Measurements from ENCODE around the gene TRPV3. TPM values are rescaled to one million over a fixed set of nuclear protein-coding genes. Genes with fewer than 3 reads are reported as not detected.
"Not testable (repeated sequence)": the region's sequence is repeated elsewhere in the genome, so short reads cannot be mapped to it uniquely, and the experiment has no call there.

Gene TRPV3
- polyA plus RNA-seq, 3 donors = 0.88 to 1.1 (median 1.1) TPM

DNA sequence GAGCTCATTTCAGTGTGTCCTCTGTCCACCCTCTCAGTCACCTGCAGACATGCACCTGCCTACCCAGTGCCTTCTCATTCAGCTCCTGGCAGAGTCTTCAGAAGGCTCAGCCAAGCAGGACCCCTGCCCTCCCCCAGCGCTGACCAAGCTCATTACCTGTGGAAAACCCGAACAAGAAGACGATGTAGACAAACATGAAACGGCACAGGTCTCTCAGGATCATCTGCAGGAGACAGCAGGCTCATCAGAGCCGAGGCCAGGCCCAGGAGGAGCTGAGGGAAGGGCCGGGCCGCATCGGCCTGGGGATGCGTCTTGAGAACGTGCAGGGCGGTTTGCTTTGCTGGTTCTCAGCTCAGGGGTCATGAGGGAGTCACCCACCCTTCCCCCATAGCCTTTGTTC lies 19.4 kb upstream of the TRPV3 start:
- DNase-seq (ENCODE audit: extremely low read depth in 1 of 11, low read depth in 9 of 11, low spot score in 4 of 11) = no peak

DNA sequence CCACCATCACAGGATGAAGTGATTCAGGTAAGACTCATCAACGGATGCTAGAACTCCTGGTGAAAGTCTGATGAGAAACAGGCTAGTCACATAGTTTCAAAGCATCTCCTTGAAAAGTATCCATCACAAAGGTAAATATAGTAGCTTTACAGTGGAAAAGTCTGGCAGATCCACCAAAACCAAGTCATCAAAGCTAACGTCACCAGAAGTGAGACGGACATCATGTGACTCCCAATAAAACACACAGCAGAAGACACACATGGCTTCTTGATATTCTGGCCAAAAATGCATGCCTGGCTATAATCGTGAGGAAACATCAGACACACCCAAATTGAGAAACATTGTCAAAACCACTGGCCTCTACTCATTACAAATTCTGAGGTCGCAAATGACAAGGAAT lies 17.9 kb upstream of the TRPV3 start:
- DNase-seq (ENCODE audit: extremely low read depth in 1 of 11, low read depth in 9 of 11, low spot score in 4 of 11) = no peak

DNA sequence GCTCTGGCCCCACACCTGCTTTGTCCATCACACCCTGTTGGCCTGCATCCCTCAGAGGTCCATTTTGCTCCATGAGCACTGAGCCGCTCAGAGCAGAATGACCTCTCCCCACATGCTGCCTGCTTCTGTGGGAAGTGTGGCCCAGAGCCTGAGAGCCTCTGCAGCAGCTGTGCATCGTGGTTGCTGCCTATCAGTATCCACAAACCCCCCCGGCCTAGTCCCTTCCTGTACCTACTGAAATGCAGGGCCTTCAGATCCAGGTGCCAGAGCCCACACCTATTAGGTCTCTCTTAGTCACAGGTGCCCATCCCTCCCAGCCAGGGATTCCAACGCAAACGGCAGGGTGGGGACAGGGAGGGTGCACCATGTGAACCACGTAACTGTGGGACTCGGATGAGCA lies 16.6 kb upstream of the TRPV3 start:
- no peak for DNase-seq (ENCODE audit: extremely low read depth in 1 of 11, low read depth in 9 of 11, low spot score in 4 of 11)

DNA sequence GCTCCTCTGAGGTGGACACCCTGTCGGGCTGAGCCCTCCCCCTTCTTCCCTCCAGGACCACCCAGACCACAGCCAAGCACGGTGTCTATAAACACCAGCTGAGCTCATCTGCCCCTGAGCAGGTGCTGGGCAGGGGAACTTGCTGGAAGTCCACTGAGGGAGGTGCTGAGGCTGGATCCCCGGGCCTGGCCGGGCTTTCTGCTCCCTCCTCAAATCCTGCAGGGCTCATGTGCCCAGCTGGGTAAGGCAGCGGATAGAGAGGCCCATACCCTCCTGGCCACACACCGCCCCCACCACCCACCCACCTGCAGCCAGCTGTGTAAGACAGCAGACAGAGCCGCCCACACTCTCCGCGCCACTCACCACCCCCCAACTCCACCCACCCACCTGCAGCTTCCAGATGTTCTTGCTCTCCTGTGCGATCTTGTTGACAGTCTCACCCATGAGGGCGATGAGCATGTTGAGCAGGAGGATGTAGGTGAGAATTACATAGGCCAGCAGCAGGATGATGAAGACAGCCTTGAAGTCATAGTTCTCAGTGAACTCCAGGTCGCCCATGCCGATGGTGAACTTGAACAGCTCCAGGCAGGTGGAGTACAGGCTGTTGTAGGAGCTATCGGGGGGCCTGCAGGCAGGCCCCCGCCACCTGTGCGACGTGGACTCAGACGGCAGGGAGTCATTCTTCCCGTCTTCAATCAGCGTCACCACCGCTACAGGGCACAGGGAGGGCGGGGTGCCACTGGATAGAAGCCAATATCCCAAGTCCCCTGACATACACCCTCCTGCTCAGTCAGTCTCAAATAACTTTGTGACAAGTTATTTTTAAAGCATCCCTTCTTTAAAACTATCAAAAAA lies 15.9 kb upstream of the TRPV3 start:
- no peak for DNase-seq (ENCODE audit: extremely low read depth in 1 of 11, low read depth in 9 of 11, low spot score in 4 of 11)

DNA sequence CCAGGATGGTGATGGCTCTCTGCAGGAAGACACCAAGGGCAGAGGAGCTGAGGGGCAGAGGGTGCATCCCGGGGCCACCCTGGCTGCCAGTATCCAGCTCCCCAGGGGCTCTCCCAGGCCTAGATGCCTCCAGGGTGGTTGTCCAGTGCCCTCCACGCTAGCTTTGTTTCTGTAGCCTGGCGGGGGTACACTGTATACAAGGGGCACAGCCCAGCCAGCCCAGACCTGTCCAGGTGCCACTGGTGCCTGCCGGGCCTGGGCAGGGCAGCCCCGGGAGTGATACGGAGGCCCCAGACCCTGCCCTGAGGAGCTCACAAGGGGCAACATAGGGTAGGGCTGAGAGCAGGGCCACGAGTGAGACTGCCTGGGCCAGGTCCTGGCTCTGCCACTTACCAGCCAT lies 14.6 kb upstream of the TRPV3 start:
- no peak for DNase-seq (ENCODE audit: extremely low read depth in 1 of 11, low read depth in 9 of 11, low spot score in 4 of 11)

DNA sequence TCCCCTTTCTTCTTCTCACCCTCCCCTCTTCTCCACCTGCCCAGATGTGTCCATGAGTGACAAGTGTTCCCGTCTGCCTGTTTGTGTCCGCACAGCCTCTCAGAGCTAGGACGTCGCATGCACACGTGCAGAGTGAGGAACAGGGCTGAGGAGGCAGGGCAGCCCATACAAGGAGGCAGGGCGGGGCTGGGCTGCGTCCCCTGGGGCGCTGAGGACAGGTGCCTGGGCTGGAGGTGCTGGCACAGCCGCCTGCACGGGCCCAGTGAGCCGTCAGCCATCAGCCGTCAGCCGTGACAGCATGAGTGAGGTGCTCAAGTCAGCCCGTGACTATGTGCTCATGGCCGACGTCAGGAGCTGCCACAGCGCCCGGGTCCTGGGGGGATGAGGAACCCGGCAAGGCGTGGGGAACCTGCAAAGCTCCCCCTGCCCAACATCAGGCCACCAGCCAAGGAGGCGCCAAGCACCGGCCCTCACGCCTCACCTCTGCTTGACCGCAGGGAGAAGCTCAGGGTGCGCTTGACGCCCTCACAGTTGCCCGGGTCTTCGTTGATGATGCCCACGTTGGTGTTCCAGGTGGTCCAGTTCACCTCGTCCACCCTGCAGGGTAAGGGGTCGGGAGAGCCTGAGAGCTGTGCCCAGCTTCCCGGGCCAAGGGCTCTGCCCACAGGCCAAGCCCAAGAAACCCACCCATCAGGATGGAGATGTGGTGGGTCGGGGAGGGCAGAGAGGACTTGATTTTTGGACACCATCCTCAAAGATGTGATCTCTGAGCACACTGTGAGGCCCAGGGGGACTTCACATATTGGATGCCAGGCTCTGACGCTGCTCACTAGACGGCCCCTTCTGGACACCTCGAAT lies 13.7 kb upstream of the TRPV3 start:
- DNase-seq (ENCODE audit: extremely low read depth in 1 of 11, low read depth in 9 of 11, low spot score in 4 of 11) = no peak

DNA sequence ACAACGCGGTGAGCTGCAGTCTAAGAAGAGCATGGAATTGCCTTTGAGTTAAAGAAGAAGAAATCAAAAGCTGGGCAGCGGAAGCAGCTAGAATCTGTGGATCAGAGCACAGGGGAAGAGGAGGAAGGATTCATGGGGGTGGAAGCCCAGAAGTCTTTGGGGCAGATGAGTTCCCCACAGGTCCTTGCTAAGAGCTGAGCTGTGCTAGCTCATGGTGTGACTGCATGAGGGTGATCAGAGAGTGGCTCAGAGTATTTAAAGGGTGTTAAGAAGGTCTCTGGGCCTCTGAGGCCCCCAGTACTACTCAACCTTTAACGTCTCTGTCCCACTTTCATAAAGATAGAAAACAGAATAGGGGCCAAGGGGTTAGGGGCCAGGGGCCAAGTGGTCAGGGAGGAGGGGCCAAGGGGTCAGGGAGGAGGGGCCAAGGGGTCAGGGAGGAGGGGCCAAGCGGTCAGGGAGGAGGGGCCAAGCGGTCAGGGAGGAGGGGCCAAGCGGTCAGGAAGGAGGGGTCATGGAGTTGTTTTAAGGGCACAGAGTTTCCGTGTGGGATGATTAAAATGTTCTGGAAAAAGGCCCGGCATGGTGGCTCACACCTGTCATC lies 12.0 kb upstream of the TRPV3 start:
- no peak for DNase-seq (ENCODE audit: extremely low read depth in 1 of 11, low read depth in 9 of 11, low spot score in 4 of 11)

DNA sequence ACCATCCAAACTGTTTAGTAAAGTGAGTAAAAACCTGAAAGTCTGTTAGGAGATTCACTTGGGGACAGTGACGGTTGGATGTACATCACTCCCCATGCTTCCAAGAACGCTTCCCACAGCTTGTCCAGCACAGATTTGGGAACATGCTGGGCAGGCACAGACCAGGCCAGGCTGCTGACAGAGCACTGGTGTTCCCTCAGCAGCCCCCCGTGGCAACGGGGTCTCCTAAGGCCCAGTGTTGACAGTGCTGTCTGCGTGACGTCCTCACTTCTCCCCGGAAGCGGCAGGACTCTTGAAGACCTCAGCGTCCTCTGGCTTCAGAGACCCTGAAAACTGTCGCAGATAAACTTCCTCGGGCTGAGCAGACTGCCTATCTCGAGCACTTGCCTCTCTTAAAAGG lies 8.9 kb upstream of the TRPV3 start:
- DNase-seq (ENCODE audit: extremely low read depth in 1 of 11, low read depth in 9 of 11, low spot score in 4 of 11) = no peak

DNA sequence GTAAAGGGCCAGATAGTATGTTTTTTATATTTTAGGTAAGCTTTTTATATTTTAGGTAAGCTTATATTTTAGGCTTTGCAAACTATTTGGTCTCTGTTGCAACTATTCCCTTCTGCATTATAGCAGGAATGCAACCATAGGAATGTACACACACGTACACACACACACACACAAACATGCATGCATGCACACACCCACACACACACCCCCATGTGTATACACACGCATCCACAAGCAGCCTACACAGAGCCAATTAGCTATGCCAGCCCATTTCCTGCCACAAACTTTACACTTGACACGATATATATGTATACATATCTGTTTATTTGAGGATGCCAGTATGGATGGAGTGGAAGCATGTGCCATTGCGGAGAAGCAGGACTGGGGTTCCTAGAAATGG lies 7.5 kb upstream of the TRPV3 start:
- DNase-seq (ENCODE audit: extremely low read depth in 1 of 11, low read depth in 9 of 11, low spot score in 4 of 11) = no peak

DNA sequence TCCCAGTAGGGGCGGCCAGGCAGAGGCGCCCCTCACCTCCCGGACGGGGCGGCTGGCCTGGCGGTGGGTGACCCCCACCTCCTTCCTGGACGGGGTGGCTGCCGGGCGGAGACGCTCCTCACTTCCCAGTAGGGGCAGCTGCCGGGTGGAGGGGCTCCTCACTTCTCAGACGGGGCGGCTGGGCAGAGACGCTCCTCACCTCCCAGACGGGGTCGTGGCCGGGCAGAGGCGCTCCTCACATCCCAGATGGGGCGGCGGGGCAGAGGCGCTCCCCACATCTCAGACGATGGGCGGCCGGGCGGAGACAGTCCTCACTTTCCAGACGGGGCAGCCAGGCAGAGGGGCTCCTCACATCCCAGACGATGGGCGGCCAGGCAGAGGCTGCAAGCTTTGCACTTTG lies 6.6 kb upstream of the TRPV3 start:
- DNase-seq (ENCODE audit: extremely low read depth in 1 of 11, low read depth in 9 of 11, low spot score in 4 of 11) = not testable (repeated sequence)

DNA sequence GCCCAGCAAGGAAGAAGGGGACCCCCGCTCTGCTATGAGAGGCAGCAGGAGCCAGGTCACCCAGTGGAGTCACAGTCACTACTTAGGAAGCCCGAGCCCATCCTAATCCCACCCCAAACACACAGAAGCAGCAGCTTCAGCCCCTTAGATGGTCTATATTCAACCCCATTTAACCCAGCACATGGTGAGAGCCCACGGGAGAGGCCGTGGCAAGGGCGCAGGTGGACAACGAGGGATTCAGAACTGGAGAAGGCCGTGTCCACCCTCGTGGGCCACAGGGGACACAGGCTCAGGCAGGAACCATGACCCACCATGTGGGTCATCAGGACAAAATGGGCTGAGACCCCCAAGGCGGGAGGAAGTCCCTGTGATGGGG lies 1.6 kb upstream of the TRPV3 start:
- DNase-seq (ENCODE audit: extremely low read depth in 1 of 11, low read depth in 9 of 11, low spot score in 4 of 11) = no peak

DNA sequence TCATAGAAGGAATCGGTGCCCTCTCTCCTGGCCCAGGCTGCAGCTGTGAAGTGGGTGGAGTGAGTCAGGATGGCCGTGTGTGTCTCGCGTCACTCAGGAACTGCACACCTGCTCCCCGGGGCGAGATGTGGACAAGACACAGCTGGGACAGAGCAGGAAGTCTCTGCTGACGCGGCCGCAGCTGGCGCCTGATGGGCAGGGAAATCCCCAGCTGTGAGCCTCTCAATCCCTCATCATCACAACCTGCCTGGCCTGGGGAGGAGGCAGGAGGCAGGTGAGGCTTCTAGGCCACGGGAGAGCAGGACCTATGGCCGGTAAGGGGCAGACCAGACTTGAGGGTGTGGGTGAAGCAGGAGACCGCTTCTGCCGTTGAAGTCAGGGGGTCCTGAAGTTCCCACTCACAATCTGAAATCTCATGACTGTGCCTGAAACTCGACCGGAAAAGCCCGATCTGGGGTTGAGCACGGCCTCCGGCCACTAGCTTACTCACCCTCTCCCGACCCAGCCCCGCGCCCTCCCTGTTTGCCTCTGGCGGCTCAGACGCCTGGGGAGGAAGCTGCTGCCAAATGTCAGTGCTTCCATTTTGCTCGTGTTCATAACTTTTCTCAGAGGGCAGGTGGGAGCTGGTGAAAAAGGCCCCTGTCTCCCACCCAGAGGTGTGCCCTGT lies 1.1 kb upstream of the TRPV3 start:
- DNase-seq (ENCODE audit: extremely low read depth in 1 of 11, low read depth in 9 of 11, low spot score in 4 of 11) = no peak

DNA sequence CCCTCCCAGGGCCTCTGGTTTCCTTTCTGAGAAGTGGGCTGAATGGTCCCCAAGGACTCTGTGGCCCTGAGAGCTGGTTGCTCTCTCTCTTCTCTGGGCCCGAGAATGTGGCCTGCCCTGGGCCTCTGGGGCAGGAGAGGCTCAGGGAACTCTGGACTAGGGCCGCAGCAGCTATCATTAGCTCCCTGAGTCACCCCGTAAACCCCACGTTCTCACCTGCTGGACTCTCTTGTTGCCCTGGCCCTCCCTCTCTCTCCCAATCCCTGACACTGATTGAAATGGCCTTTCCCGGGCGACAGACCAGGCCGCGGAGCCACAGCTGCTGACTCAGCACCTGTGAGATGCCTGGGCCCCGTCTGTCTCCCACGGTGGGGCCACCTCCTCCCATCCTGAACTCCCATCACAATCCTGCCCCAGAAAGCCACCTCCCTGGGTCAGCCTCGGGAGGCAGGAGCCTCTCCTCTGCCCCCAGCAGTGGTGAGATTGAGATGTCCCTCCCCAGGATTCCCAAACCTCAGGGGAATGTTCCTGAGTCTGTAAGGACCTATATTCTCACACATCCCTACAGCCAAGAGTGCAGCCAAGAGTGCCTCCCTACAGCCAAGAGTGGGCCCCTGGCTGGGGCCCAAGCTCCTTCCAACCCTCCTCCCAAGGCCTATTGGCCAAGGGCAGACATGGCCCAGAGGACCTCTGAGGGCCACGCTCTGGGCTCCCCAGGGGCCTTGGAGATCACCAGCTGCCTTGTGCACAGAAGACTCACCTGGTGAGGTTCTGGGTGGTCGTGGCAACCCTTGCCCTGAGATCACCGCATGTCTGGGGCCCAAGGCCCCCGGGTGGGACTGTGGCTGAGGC lies 470 bp downstream of the TRPV3 start:
- no peak for DNase-seq (ENCODE audit: extremely low read depth in 1 of 11, low read depth in 9 of 11, low spot score in 4 of 11)

DNA sequence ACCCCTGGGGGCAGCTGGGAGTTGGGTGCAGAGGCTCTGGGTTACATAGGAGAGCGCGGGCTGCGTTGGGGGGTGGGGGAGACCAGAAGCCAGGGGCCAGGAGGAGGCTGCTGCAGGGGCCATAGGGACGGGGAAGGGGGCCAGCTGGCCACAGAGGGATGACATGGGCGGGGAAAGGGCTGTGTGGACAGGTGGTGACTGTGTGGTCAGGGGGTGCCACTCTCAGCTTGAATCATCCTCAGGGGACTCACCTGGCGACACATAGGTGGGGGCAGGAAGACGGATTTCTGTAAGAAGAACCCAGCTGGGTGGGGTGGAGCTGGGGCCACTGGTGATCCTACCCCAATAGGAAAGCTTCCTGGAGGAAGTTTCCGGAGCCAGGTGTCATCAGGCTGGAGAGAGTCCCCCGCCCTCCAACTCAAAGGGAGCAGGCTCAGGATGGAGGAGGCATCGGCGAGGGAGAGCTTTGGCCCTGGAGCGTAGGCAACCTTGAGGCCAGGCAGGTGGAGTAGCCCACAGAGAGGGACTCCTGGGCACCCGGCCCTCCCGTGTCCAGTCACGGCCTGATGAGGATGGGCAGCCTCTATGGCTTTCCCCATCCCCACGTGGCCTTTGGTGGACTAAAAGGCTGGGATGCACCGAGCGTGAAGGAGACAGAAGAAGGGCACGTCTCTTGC lies 1.2 kb downstream of the TRPV3 start:
- no peak for DNase-seq (ENCODE audit: extremely low read depth in 1 of 11, low read depth in 9 of 11, low spot score in 4 of 11)

DNA sequence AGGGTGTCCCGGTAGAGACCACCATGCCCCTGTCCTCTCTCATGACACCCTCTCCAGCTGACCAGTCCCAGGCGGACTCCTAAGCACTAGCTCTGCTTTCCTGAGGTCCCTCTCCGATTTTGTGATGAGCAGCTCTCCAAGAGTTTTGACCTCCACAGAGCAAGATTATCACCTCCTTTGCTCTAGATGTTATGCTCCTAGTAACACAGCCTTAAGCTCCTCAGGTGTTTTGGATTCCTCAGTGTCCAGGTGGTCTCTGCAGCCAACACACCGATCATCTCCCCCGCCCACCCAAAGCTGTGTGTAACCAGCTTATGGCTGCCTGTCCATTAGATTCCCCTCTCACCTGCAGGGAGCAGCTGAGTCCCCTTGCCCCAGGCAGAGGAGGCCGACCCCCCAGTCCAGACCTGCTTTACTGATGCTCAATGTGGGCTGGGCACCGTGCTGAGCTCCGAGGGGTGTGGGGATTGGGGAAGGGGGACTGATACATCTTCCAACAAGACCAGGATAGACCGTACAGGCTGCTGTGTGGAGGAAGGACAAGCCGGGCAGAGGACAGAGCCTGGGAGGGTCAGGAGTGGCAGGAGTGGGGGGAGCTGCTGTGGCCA lies 2.3 kb downstream of the TRPV3 start:
- no peak for DNase-seq (ENCODE audit: extremely low read depth in 1 of 11, low read depth in 9 of 11, low spot score in 4 of 11)

DNA sequence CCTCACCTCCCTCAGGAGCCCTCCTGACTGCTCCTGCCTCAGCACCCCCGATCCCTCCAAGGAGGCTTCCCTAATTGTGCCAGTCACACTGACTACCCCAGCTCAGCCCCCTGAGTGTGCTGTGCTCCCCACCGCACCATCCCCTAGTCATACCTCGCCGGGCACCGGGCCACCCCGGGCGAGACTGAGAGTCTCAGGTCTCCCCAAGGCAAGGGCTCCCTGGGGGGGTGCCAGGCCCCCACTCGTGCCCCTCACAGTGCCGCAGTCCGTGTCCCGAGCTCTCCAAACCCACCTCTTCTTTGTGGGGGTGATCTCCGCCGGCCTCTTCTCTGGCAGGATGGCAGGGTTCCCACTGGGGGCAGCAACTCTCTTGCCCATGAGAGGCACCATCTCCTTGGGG lies 3.2 kb downstream of the TRPV3 start:
- DNase-seq (ENCODE audit: extremely low read depth in 1 of 11, low read depth in 9 of 11, low spot score in 4 of 11) = no peak

DNA sequence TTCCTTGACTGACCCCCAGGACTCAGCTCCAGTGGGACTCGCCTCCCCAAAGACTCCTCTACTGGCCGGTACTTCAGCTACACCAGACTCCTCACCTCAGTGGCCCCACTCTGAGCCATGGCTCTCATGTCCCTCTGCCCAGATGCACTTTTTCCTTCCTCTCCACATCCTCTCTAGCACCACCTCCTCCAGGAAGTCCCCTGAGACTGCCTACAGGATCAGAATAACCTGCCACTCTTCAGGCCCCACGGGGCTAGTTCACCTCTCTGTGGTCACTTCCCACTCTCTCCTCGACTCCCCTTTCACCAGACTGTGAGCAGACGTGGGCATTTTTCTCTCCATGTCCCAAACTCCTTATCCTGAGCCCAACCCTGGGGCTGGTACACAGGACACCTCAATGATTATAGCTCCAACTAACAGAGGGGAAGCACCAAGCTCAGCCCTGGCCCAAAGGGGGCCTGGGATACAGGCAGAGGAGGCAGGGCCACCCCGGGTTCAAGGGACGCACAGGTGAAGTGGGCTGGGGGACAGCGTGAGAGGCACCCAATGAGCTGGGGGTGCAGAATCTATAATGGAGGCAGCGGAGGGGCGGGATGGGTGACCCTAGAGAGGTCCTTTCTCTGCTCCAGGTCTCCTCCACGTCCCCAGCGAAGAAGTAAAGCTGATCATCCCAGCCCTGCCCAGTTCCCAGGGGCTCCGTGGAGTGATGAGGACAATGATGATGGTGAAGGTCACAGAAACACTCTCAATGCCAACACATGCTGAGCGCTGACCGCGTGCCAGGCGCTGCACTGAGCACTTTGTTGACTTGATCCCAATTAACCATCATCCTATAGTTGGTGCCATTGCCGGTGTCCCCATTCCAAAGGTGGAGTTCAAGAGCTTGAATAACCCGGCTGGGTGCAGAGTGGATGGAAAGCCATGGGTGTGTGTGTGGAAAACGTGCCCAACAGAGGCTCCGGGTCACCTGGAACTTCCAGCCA lies 3.9 kb downstream of the TRPV3 start:
- DNase-seq (ENCODE audit: extremely low read depth in 1 of 11, low read depth in 9 of 11, low spot score in 4 of 11) = no peak
